ENCODE data around the gene NPRL2. TPM values are rescaled to one million over a fixed set of nuclear protein-coding genes. Genes with fewer than 3 reads are reported as not detected.

NPRL2 gene
- total RNA-seq (10 to 100 TPM; 44.6 to 48.0 TPM), polyA plus RNA-seq (59.5 TPM)

DNA sequence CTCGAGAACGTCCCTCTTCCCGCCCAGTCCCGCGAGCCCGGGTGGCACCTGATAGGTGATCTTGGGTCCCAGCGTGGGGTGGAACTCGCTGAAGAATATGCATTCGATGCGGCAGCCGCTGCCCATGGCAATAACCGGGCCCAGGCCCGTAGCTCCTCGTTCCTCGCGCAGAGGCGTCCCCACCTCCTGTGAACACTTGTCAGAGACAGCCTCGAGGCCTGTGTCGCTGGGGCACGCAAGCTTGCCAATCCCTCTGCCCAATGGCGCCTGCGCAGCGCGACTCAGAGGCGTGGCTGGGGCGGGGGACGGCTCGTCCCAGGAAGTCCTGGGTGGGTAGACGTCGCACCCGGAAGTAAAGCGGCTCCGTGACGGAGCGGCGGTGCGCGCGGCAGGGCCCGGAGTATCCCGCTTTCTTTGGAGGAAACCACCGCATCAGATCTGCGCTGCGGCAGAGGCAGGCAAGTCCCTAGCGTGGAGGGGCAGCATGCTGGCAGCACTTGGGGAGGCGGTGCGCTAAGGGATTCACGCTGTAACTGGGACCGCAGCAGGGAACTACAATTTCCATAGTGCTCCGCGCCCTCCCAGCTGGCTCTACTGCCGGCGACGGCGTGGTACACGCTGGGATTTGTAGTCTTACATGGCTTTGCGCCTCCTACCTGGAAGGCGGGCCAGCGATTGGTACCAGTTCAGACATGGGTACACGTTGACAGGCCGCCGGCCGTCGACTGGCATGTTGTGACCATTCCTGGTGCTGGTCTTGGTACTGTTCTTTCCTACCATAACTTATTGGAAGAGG is at the start of gene NPRL2, which contains the start of gene CYB561D2:
TSS of gene NPRL2 (minus strand) at position 249 of the 796 bp plus-strand sequence. CDS start at position 126, 123 bp downstream.
TSS of gene CYB561D2 (plus strand) at position 336 of the 796 bp plus-strand sequence. CDS start 572 bp downstream, outside the sequence.
- Mint-ChIP-seq H3K27ac (peak within 1 kb of the TSS; percentile 97 to 99 (median 98)), H3K27me3 (no peaks in the 10 kb centered on the region), H3K4me3 (peak within 1 kb of the TSS; percentile 96 to 99 (median 98)), H3K9me3 (no peaks in the 10 kb centered on the region), H3K4me1 (peaks cover 48 to 82% (median 52%) of the 10 kb centered on the region in 3 donors), H3K36me3 (peaks cover 0 to 65% (median 3%) of the 10 kb centered on the region in 3 donors)
- Histone ChIP-seq H3K4me1 (ENCODE audit: insufficient read depth, low read length) (peaks cover 55% of the 10 kb centered on the region), H3K27me3 (ENCODE audit: insufficient read depth, low read length, poor library complexity, severe bottlenecking) (no peaks in the 10 kb centered on the region), H3K36me3 (ENCODE audit: insufficient read depth, low read length) (peaks cover 21% of the 10 kb centered on the region), H3K27ac (ENCODE audit: low read depth, low read length) (peak within 1 kb of the TSS; percentile 95), H3K9me3 (ENCODE audit: low read length) (no peaks in the 10 kb centered on the region), H3K4me3 (ENCODE audit: low read length) (peak within 1 kb of the TSS; percentile 100)
- CTCF ChIA-PET: interaction anchor here (0.9 to 9.6 kb wide), 13 partner anchors 10 to 265 kb away, joined by 3 to 103 read pairs (median 8); partner anchors contain the start of genes HYAL2, HYAL3, MAPKAPK3 and NAA80
- POLR2A ChIA-PET: interaction anchor here (0.5 to 3.3 kb wide), 16 partner anchors 9 to 1929 kb away, joined by 3 to 51 read pairs (median 5); partner anchors contain the start of genes C3orf18, HYAL3, IFRD2 and NAA80
- peak; percentile 98 to 100 (median 99) for DNase-seq

DNA sequence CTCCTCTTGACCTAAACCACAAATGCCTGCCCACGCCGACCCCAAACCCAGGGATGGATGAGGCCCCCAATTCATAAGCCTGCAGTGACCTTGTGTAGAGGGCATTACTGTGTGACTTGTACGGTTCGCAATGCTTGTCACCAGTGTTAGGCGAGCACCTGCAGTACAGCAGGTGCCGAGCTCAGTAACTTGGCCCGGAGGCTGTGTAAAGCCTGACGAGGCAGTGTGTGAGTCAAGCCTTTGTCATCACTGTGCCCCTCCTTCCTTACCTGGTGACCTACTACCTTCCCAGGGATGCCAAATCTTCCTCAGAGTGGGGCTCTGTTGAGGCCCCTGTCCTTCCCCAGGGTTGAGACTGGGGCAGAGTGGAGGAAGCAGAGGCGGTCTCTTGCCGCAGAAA is 45.9 kb upstream of the NPRL2 start:
- Mint-ChIP-seq H3K9me3 (no peaks in the 10 kb centered on the region), H3K36me3 (no peaks in the 10 kb centered on the region), H3K4me3 (no peak overlapping the region), H3K4me1 (peaks cover 0 to 9% (median 4%) of the 10 kb centered on the region in 3 donors), H3K27me3 (no peaks in the 10 kb centered on the region), H3K27ac (peak overlapping the region in 3 of 8 donors; percentile 4 to 29 (median 17))
- ChIA-PET POLR2A (no interaction called here), CTCF (interaction anchor here (1.4 kb wide), 1 partner anchor 146 kb away, joined by 3 read pairs; no protein-coding TSS in a partner anchor)
- no peak for DNase-seq
- no peak overlapping the region for H3K4me3 ChIP-seq (ENCODE audit: low read length)
- H3K36me3 ChIP-seq (ENCODE audit: insufficient read depth, low read length): no peaks in the 10 kb centered on the region
- H3K27me3 ChIP-seq (ENCODE audit: insufficient read depth, low read length, poor library complexity, severe bottlenecking): no peaks in the 10 kb centered on the region
- no peaks in the 10 kb centered on the region for H3K9me3 ChIP-seq (ENCODE audit: low read length)
- H3K27ac ChIP-seq (ENCODE audit: low read depth, low read length): no peak overlapping the region
- H3K4me1 ChIP-seq (ENCODE audit: insufficient read depth, low read length): no peaks in the 10 kb centered on the region

DNA sequence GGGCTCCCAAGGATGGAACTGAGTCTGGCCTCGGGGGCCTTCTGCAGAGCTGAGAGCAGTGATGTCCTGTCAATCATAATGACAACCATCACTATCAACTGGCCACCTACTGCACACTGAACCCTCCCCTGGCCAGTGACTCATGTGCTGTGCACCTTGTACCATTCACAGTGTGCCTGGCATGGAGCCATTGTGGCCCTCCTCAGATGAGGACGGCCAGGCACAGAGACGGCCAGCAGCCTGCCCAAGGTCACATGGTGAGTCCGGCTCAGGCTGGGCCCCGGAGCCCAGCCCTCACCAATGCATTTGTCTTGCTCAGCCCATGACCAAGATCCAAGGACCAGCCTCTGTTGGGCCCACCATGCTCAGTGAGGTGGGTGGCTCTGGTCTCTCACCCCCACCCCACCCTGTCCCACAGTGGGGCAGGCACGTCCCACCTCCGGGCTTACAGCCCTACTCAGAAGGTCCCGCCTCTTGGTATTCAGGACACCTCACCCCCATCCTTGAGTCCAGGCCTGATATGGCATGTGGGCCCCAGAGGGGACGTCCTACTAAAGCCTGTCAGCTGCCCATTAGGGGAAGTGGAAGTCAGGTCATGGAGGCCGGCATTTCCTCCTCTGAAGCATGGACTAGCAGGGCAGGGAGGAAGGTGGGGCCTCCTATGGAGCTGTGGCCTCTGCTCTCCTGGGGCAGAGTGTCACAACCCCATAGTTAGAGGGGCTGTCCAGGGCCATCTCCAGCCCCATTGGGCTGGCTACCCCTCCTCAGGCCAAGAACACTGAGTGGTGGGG is 44.7 kb upstream of the NPRL2 start:
- no peaks in the 10 kb centered on the region for H3K27me3 Mint-ChIP-seq
- H3K27ac Mint-ChIP-seq: no peak overlapping the region
- Histone ChIP-seq H3K4me3 (ENCODE audit: low read length) (no peak overlapping the region), H3K9me3 (ENCODE audit: low read length) (no peaks in the 10 kb centered on the region), H3K36me3 (ENCODE audit: insufficient read depth, low read length) (no peaks in the 10 kb centered on the region), H3K4me1 (ENCODE audit: insufficient read depth, low read length) (no peaks in the 10 kb centered on the region), H3K27ac (ENCODE audit: low read depth, low read length) (no peak overlapping the region), H3K27me3 (ENCODE audit: insufficient read depth, low read length, poor library complexity, severe bottlenecking) (no peaks in the 10 kb centered on the region)
- no peaks in the 10 kb centered on the region for H3K36me3 Mint-ChIP-seq
- ChIA-PET POLR2A (no interaction called here), CTCF (interaction anchor here (1.4 kb wide), 1 partner anchor 147 kb away, joined by 3 read pairs; no protein-coding TSS in a partner anchor)
- no peak overlapping the region for H3K4me3 Mint-ChIP-seq
- no peak for DNase-seq
- H3K9me3 Mint-ChIP-seq: no peaks in the 10 kb centered on the region
- peaks cover 0 to 9% (median 4%) of the 10 kb centered on the region in 3 donors for H3K4me1 Mint-ChIP-seq

DNA sequence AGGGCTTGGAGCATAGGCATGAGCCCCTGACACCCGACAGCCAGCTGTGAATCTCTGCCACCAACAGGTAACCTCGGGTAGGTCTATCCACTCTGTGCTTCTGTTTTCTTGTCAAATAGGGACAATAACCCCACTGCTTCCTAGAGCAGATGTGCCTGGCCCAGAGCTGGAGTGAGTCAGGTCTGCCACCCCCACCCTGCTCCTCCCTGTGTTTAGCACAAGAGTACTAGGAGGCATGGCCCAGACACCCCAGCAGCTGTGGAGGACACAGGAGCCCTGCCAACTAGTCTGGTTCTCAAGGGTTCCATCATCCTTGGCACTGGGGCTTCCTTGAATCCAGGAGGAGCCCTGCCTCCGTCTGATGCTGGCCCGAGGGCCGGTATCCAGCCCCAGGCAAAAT is 42.5 kb upstream of the NPRL2 start:
- no peaks in the 10 kb centered on the region for H3K4me1 ChIP-seq (ENCODE audit: insufficient read depth, low read length)
- H3K4me1 Mint-ChIP-seq: peaks cover 0 to 5% (median 0%) of the 10 kb centered on the region in 3 donors
- H3K4me3 Mint-ChIP-seq: no peak overlapping the region
- CTCF ChIA-PET: no interaction called here
- H3K27me3 ChIP-seq (ENCODE audit: insufficient read depth, low read length, poor library complexity, severe bottlenecking): no peaks in the 10 kb centered on the region
- H3K36me3 Mint-ChIP-seq: no peaks in the 10 kb centered on the region
- H3K9me3 ChIP-seq (ENCODE audit: low read length): no peaks in the 10 kb centered on the region
- no peak for DNase-seq
- H3K9me3 Mint-ChIP-seq: no peaks in the 10 kb centered on the region
- H3K36me3 ChIP-seq (ENCODE audit: insufficient read depth, low read length): no peaks in the 10 kb centered on the region
- POLR2A ChIA-PET: no interaction called here
- peak overlapping the region in 2 of 8 donors; percentile 47 to 91 for H3K27ac Mint-ChIP-seq
- H3K27ac ChIP-seq (ENCODE audit: low read depth, low read length): no peak overlapping the region
- H3K4me3 ChIP-seq (ENCODE audit: low read length): no peak overlapping the region
- H3K27me3 Mint-ChIP-seq: no peaks in the 10 kb centered on the region

DNA sequence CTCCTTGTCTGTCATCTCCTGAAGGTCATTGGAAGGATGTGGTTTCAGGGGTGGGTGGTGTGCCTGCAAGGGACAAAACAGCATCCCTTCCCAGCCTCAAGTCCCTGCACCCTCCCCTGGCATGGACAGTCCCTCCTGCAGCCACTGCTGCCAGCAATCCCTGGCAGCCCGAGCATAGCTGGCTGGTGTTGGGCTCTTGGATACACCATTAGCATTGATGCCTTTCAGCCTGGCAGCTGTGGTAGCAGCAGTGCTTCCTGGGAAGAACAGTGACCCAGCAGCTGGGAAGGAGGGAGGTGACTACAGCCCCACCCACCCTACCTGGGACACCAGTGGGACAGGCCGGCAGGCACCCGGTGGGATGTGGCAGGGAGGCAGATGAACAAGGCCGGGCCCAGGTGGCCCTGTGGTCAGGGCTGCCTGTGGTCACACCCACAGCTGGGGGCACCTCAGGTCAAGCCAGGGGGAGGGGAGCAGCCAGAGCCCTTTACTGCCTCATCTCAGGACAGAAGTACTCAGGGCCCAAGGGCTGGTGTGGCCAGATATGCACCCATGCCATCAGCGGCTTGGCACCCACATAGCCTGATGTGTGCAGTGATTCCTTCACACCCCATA is 41.6 kb upstream of the NPRL2 start:
- H3K36me3 ChIP-seq (ENCODE audit: insufficient read depth, low read length): no peaks in the 10 kb centered on the region
- no peaks in the 10 kb centered on the region for H3K4me1 ChIP-seq (ENCODE audit: insufficient read depth, low read length)
- no peaks in the 10 kb centered on the region for H3K9me3 ChIP-seq (ENCODE audit: low read length)
- Mint-ChIP-seq H3K4me3 (no peak overlapping the region), H3K27ac (peak overlapping the region in 2 of 8 donors; percentile 6 to 32), H3K27me3 (no peaks in the 10 kb centered on the region), H3K36me3 (no peaks in the 10 kb centered on the region), H3K9me3 (no peaks in the 10 kb centered on the region), H3K4me1 (peaks cover 0 to 5% (median 0%) of the 10 kb centered on the region in 3 donors)
- ChIA-PET POLR2A (no interaction called here), CTCF (no interaction called here)
- H3K27me3 ChIP-seq (ENCODE audit: insufficient read depth, low read length, poor library complexity, severe bottlenecking): no peaks in the 10 kb centered on the region
- DNase-seq: no peak
- no peak overlapping the region for H3K27ac ChIP-seq (ENCODE audit: low read depth, low read length)
- H3K4me3 ChIP-seq (ENCODE audit: low read length): no peak overlapping the region

DNA sequence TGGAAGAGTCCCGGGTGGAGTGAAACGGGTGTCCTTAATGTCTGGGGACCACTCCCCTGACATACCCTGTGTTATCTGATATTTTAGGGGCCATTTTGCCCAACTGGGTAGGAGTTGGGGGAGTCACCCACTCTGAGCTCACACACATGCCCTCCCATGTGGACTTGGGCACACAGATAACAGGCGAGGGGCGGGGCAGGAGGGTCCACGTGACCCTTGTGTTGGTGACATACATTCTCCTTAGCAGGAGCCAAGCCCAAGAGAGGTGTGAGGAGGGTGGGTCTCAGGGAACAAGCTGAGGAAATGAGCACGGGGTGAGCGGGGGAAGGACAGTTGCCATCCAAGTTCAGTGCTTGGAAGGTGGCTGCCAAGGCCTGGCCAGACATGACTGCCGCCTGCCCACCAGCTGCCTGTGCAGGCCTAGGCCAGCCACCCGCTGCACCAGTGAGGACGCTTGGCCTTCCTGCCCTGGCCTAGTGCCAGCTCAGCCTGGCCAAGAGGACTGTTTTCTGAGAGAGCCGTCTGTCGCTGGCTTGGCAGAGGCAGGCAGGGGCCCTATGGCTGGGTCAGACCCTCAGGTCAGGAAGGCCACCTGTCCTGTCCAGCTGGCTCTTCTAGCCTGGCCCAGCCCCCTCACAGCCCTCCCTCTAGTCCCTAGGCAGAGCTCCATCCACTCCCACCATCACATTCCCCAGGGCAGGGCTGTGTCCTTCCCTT is 40.1 kb upstream of the NPRL2 start:
- Mint-ChIP-seq H3K4me3 (no peak overlapping the region), H3K4me1 (peaks cover 0 to 5% (median 0%) of the 10 kb centered on the region in 3 donors), H3K27me3 (no peaks in the 10 kb centered on the region), H3K27ac (peak overlapping the region in 1 of 8 donors; percentile 84), H3K9me3 (no peaks in the 10 kb centered on the region), H3K36me3 (no peaks in the 10 kb centered on the region)
- Histone ChIP-seq H3K36me3 (ENCODE audit: insufficient read depth, low read length) (no peaks in the 10 kb centered on the region), H3K27me3 (ENCODE audit: insufficient read depth, low read length, poor library complexity, severe bottlenecking) (no peaks in the 10 kb centered on the region), H3K9me3 (ENCODE audit: low read length) (no peaks in the 10 kb centered on the region), H3K4me1 (ENCODE audit: insufficient read depth, low read length) (no peaks in the 10 kb centered on the region), H3K27ac (ENCODE audit: low read depth, low read length) (no peak overlapping the region), H3K4me3 (ENCODE audit: low read length) (no peak overlapping the region)
- POLR2A ChIA-PET: no interaction called here
- DNase-seq: no peak
- CTCF ChIA-PET: interaction anchor here (1.0 kb wide), 1 partner anchor 44 kb away, joined by 4 read pairs; no protein-coding TSS in a partner anchor

DNA sequence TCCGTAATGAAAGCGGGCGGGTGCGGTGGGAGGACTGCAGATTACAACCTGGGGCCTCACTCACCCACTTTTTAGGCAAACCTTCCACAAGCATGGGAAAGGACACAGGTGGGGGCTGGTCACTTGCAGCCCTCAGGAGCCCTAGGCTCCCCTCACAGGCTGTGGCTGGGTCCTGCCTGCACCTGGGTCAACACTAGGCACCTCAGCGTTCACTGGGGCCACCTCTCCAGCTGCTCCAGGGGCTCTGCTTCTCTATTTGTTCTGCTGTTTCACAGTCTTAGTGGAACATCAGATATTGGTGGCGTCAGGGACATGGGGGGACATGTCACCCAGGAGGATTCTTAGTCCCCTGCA is 38.8 kb upstream of the NPRL2 start:
- Mint-ChIP-seq H3K9me3 (no peaks in the 10 kb centered on the region), H3K27me3 (no peaks in the 10 kb centered on the region), H3K27ac (no peak overlapping the region), H3K36me3 (no peaks in the 10 kb centered on the region), H3K4me3 (no peak overlapping the region), H3K4me1 (peaks cover 0 to 5% (median 0%) of the 10 kb centered on the region in 3 donors)
- no peak overlapping the region for H3K4me3 ChIP-seq (ENCODE audit: low read length)
- no peaks in the 10 kb centered on the region for H3K27me3 ChIP-seq (ENCODE audit: insufficient read depth, low read length, poor library complexity, severe bottlenecking)
- H3K4me1 ChIP-seq (ENCODE audit: insufficient read depth, low read length): no peaks in the 10 kb centered on the region
- no peaks in the 10 kb centered on the region for H3K9me3 ChIP-seq (ENCODE audit: low read length)
- ChIA-PET CTCF (no interaction called here), POLR2A (no interaction called here)
- no peaks in the 10 kb centered on the region for H3K36me3 ChIP-seq (ENCODE audit: insufficient read depth, low read length)
- no peak overlapping the region for H3K27ac ChIP-seq (ENCODE audit: low read depth, low read length)
- DNase-seq: no peak
